ENCODE measurements around the gene PATL2.

Gene PATL2

GRCh38 chr15:44718927-44719292 lies 7.8 kb upstream of the PATL2 start:
- in situ Hi-C loops (cut with MboI; ENCODE audit: low sequenced_read_pairs, unreplicated experiment) = no loop called here
- no peak for TF ChIP-seq CTCF (IDR thresholded peaks at IDR 0.05; ENCODE audit: borderline replicate concordance, control extremely low read depth, extremely low read depth, insufficient read depth, missing control alignments)
- no peak for DNase-seq (ENCODE audit: low spot score)

GRCh38 chr15:44718180-44718926 lies 7.2 kb upstream of the PATL2 start:
- DNase-seq (ENCODE audit: low spot score) = no peak
- TF ChIP-seq CTCF (IDR thresholded peaks at IDR 0.05; ENCODE audit: borderline replicate concordance, control extremely low read depth, extremely low read depth, insufficient read depth, missing control alignments) = no peak
- in situ Hi-C loops (cut with MboI; ENCODE audit: low sequenced_read_pairs, unreplicated experiment) = no loop called here

GRCh38 chr15:44716983-44717602 lies 6.0 kb upstream of the PATL2 start:
- in situ Hi-C loops (cut with MboI; ENCODE audit: low sequenced_read_pairs, unreplicated experiment) = no loop called here

GRCh38 chr15:44715797-44716334 lies 4.7 kb upstream of the PATL2 start:
- TF ChIP-seq CTCF (IDR thresholded peaks at IDR 0.05; ENCODE audit: borderline replicate concordance, control extremely low read depth, extremely low read depth, insufficient read depth, missing control alignments) = no peak
- DNase-seq (ENCODE audit: low spot score) = no peak
- in situ Hi-C loops (cut with MboI; ENCODE audit: low sequenced_read_pairs, unreplicated experiment) = no loop called here

More at GRCh38 chr15:44716983-44717602, 6.0 kb upstream of the PATL2 start:
- TF ChIP-seq CTCF (IDR thresholded peaks at IDR 0.05; ENCODE audit: borderline replicate concordance, control extremely low read depth, extremely low read depth, insufficient read depth, missing control alignments) = no peak
- DNase-seq (ENCODE audit: low spot score) = no peak

- DNase-seq (ENCODE audit: low spot score) = no peak
- in situ Hi-C loops (cut with MboI; ENCODE audit: low sequenced_read_pairs, unreplicated experiment) = no loop called here
- no peak for TF ChIP-seq CTCF (IDR thresholded peaks at IDR 0.05; ENCODE audit: borderline replicate concordance, control extremely low read depth, extremely low read depth, insufficient read depth, missing control alignments)
These were observed 4.1 kb upstream of the PATL2 start for GRCh38 chr15:44715142-44715796.
